GM18873 (cell line): ENCODE data around the gene ANKS3.
"Not testable (repeated sequence)": the region's sequence is repeated elsewhere in the genome, so short reads cannot be mapped to it uniquely, and the experiment has no call there.

Experiments used
- ATAC-seq: cut with Tn5 transposase; IDR thresholded peaks from one replicate; pipeline ENCODE4 v1.9.1; 2021; ENCODE audit warnings: mild to moderate bottlenecking, moderate library complexity, moderate number of reproducible peaks; ENCODE audit not compliant: unreplicated experiment, low FRiP score

Gene ANKS3

GRCh38 chr16:4654011-4654963 is 79.8 kb downstream of the ANKS3 start:
- no peak for ATAC-seq

- no peak for ATAC-seq
Measured at GRCh38 chr16:4652561-4652960, 81.5 kb downstream of the ANKS3 start.

DNA sequence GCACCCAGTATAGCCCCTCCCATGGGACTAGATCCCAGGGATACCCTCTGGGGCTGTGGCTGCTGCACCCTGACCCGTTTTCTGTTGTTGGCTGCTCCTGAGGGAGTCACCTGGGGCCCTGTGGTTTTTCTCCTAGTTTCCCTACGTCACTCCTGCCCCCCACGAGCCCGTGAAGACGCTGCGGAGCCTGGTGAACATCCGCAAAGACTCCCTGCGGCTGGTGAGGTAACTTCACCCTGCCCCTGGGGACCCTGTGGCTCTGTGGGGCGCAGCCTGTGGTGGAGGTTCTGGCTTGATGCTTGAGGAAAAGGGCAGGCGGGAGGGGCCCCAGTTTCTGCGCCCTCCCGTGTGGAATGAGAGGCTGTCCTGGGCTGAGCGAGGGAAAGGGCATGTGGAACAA is 82.2 kb downstream of the ANKS3 start:
- no peak for ATAC-seq

DNA sequence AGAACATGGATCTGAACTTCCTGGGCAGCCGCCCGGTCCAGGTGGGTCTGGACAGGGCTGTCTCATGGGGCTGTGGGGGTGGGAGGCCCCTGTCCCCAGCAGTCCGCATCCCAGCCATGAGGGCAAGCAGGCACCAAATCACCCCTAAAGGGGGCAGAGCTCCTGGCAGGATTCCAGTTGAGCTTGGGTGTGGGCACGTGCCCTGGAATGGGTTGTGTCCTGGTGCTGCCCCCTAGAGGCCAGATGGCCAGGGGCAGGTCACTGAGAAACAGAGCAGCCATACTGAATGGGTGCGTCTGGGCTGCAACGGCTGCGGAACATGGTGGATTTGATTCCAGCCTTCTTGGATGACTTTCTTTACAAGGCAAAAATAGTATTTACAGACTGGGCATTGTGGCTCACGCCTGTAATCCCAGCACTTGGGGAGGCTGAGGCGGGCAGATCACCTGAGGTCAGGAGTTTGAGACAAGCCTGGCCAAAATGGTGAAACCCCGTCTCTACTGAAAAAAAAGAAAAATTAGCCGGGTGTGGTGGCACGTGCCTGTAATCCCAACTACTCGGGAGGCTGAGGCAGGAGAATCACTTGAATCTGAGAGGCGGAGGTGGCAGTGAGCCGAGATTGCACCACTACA is 83.5 kb downstream of the ANKS3 start:
- not testable (repeated sequence) for ATAC-seq

DNA sequence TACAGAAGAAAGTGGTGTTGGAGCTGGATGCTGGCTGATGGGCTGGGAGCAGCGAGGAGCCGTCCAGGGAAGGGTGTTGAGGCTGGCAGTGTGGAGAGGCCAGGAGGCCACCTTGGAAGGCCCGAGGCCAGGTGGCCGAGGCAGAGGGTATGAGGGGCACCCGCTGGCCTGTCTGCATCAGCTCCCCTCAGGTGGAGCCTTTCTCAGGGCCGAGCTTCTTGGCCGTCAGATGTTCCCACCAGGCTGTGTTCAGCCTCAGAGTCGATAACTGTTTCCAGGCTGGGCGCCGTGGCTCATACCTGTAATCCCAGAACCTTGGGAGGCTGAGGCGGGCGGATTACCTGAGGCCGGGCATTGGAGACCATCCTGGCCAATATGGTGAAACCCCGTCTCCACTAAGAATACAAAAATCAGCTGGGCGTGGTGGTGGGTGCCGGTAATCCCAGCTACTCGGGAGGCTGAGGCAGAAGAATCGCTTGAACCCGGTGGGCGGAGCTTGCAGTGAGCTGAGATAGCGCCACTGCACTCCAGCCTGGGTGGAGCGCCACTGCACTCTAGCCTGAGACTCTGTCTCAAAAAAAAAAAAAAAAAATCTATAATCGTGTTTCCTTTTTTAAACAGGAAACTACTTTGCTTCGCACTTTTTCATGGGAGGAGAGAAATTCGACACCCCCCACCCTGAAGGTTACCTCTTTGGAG is 84.2 kb downstream of the ANKS3 start:
- no peak for ATAC-seq

DNA sequence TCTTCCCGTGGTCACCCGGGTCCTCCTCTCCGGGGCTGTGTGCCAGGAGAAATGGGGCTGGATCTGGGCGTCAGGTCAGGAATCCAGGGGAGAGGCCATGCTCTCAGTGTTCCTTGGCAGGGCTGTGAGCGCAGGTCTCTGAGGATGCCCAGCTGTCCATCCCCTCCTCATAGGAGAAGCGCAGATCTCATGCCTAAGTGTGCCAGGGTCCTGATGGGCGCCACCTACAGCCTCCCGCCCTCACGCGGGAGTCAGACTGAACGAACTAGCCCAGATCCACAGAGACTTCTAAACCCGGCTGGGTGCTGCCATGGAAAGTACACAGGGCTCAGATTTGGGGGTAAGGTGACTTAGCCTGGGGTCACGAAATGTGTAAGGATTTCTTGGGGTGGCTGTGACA is 85.2 kb downstream of the ANKS3 start:
- no peak for ATAC-seq

DNA sequence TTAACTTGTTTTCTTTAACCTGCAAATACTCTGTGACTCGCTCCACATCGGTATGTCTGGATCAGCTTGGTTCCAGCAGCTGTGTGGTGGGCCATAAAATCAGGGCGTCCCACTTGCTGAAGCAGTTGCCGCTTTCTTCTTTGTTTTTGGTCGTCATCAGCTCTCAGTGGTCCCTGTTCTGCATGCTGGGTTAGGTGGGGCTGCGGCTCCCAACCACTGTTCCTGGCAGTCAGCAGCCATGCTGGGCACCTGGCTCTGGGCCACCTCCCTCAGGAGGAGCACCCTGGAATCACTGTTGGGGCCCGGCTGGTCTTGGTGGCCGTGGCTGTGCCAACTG is 86.5 kb downstream of the ANKS3 start:
- ATAC-seq: no peak

DNA sequence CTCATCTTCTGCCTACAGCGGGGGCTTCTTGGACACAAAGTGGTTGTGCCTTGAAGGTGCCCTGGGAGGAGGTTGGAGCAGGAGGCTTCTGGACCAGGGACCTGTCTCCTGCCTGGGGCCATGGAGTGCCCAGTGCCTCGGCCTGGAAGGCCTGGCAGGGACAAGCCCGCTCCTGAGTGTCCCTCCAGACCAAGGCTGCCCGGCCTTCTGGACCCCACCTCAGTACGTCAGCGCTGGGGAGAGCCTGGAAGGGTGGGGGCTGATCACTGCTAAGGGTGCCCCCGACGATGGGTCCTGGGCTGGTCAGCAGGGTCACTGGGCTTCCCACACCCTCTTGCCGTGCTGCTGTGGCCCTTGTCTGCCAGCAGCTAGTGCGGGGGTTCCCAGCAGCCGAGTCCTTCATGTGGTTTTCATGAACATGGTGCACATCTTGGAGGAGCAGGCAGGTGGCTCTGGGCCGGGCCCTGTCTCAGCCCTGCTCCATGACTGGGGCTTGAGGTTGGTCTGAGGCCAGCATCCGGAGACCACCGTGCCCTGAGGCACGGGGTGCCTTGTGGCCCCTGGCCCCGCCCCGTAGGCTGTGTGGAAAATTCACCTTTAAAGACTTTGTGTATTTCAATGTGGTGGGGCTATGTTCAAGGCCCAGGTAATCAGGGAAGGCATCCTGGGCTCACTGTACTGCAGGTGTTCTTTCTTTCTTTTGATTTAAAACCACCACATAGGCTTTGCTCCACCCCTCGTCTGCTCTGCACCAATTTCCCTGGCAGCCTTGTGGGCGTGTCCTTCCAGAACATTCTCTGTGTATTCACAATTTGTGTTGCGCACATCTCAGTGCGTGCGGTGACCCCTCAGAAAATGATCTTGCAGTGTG is 87.1 kb downstream of the ANKS3 start:
- ATAC-seq: no peak
